Fibroblast of lung (primary cell): Measurements from ENCODE around the gene TXNDC11. TPM values are rescaled to one million over a fixed set of nuclear protein-coding genes. Genes with fewer than 3 reads are reported as not detected.

Experiments
- DNase-seq, 2 donors: peaks; one replicate each; pipeline versions ENCODE4 v3.0.0 to v3.0.0-alpha.2; 2010; ENCODE audit warnings: low read depth in 2 of 2
- H2AFZ ChIP-seq: 2 replicates; pipeline ENCODE4 v1.5.1; 2012; ENCODE audit warnings: low read length, control low read depth, inconsistent platforms
- H3K27ac ChIP-seq: 2 replicates; pipeline ENCODE4 v1.5.1; 2011; ENCODE audit warnings: low read length, control low read depth; ENCODE audit not compliant: insufficient read depth
- H3K27me3 ChIP-seq: 2 replicates; pipeline ENCODE4 v1.5.1; 2011; ENCODE audit warnings: mild to moderate bottlenecking, low read length; ENCODE audit not compliant: control insufficient read depth, insufficient read depth
- H3K36me3 ChIP-seq: 2 replicates; pipeline ENCODE4 v1.5.1; 2011; ENCODE audit warnings: low read length; ENCODE audit not compliant: control insufficient read depth, insufficient read depth
- H3K4me1 ChIP-seq: 2 replicates; pipeline ENCODE4 v1.5.1; 2011; ENCODE audit warnings: low read length; ENCODE audit not compliant: control insufficient read depth, insufficient read depth; ENCODE audit errors: extremely low read depth
- H3K4me2 ChIP-seq: 2 replicates; pipeline ENCODE4 v1.5.1; 2011; ENCODE audit warnings: low read length, control low read depth; ENCODE audit not compliant: insufficient read depth; ENCODE audit errors: extremely low read depth
- H3K4me3 ChIP-seq, 4 experiments: fragments of 200-600 bp in 1 of 4; sonication (generic) in 1 of 4; replicated peaks in 1 of 4; 2 replicates each; pipeline ENCODE4 v1.5.1; 2011 to 2016; ENCODE audit warnings: low read length in 4 of 4, low read depth in 3 of 4, mild to moderate bottlenecking in 3 of 4, control low read depth in 2 of 4, inconsistent platforms in 1 of 4, mixed read lengths in 1 of 4; ENCODE audit not compliant: insufficient read depth in 1 of 4; ENCODE audit errors: control extremely low read depth in 1 of 4
- H3K79me2 ChIP-seq: 2 replicates; pipeline ENCODE4 v1.5.1; 2012; ENCODE audit warnings: mild to moderate bottlenecking, low read length, inconsistent platforms; ENCODE audit not compliant: control insufficient read depth, insufficient read depth
- H3K9ac ChIP-seq: 2 replicates; pipeline ENCODE4 v1.5.1; 2011; ENCODE audit warnings: mild to moderate bottlenecking, low read length, control low read depth; ENCODE audit not compliant: insufficient read depth
- H3K9me3 ChIP-seq: 2 replicates; pipeline ENCODE4 v1.5.1; 2012; ENCODE audit warnings: low read depth, low read length; ENCODE audit not compliant: control insufficient read depth, insufficient read depth
- H4K20me1 ChIP-seq: 2 replicates; pipeline ENCODE4 v1.5.1; 2011; ENCODE audit warnings: low read length; ENCODE audit not compliant: control insufficient read depth, insufficient read depth; ENCODE audit errors: extremely low read depth
- CTCF ChIP-seq, 2 donors: IDR thresholded peaks in 1 of 2; conservative IDR thresholded peaks in 1 of 2; 1 replicate in 1 of 2; 2 replicates in 1 of 2; pipeline ENCODE4 v1.5.1; 2011 to 2012; ENCODE audit warnings: low read length in 2 of 2, control low read depth in 1 of 2, inconsistent platforms in 1 of 2, low read depth in 1 of 2, mild to moderate bottlenecking in 1 of 2
- EZH2 ChIP-seq: IDR thresholded peaks from 2 replicates; pipeline ENCODE4 v1.5.1; 2012; ENCODE audit warnings: low read length, control low read depth, mild to moderate bottlenecking; ENCODE audit errors: missing control alignments
- polyA plus RNA-seq, 2 donors: library from polyadenylated mRNA; depleted of rRNA in 1 of 2; stranded (reverse) in 1 of 2; unstranded in 1 of 2; fragments of >200 nt; gene quantifications; 2 replicates each; pipeline ENCODE4 v1.2.1, GENCODE V29; 2011 to 2012; ENCODE audit warnings: missing spikeins in 1 of 2
- total RNA-seq: library from RNA; depleted of rRNA; stranded (reverse); fragments of >200 nt; gene quantifications from 2 replicates; pipeline ENCODE4 v1.2.1, GENCODE V29; 2014

TXNDC11 gene
- total and polyA plus RNA-seq, 2 donors (not counting 1 experiment from before 2014, with no cell fraction given) = 26.8 to 46.2 TPM

- Histone ChIP-seq H3K27ac (peak overlapping the region; percentile 37), H3K4me1 (peaks cover 33% of the 10 kb centered on the region), H3K4me3 (no peak overlapping the region), H3K9ac (no peak overlapping the region), H3K79me2 (no peaks in the 10 kb centered on the region), H3K27me3 (no peaks in the 10 kb centered on the region), H3K36me3 (peaks cover 16% of the 10 kb centered on the region), H4K20me1 (no peaks in the 10 kb centered on the region), H3K4me2 (no peak overlapping the region), H3K9me3 (no peaks in the 10 kb centered on the region), H2AFZ (no peak overlapping the region)
- DNase-seq = no peak
- TF ChIP-seq EZH2 (no peak), CTCF (conservative IDR thresholded peaks at IDR 0.05 in 1 of 2, IDR thresholded peaks at IDR 0.05 in 1 of 2; ENCODE audit: low read depth in 1 of 2, low read length in 2 of 2) (no peak)
Observed at GRCh38 chr16:11681976-11682654, 60.5 kb downstream of the TXNDC11 start.

GRCh38 chr16:11681556-11681955 lies 61.1 kb downstream of the TXNDC11 start:
- H3K4me1 ChIP-seq = peaks cover 34% of the 10 kb centered on the region
- H4K20me1 ChIP-seq = no peaks in the 10 kb centered on the region
- TF ChIP-seq CTCF (conservative IDR thresholded peaks at IDR 0.05 in 1 of 2, IDR thresholded peaks at IDR 0.05 in 1 of 2; ENCODE audit: low read depth in 1 of 2, low read length in 2 of 2) (no peak), EZH2 (no peak)
- H3K9ac ChIP-seq = no peak overlapping the region
- H3K27ac ChIP-seq = no peak overlapping the region
- H3K9me3 ChIP-seq = no peaks in the 10 kb centered on the region
- no peaks in the 10 kb centered on the region for H3K27me3 ChIP-seq
- H3K79me2 ChIP-seq = no peaks in the 10 kb centered on the region
- peaks cover 20% of the 10 kb centered on the region for H3K36me3 ChIP-seq
- no peak overlapping the region for H3K4me3 ChIP-seq
- no peak for DNase-seq
- no peak overlapping the region for H3K4me2 ChIP-seq
- H2AFZ ChIP-seq = no peak overlapping the region

- Histone ChIP-seq H3K4me2 (no peak overlapping the region), H3K4me3 (no peak overlapping the region), H3K4me1 (peaks cover 33% of the 10 kb centered on the region), H2AFZ (no peak overlapping the region), H4K20me1 (no peaks in the 10 kb centered on the region), H3K36me3 (peaks cover 25% of the 10 kb centered on the region), H3K27me3 (no peaks in the 10 kb centered on the region), H3K27ac (no peak overlapping the region), H3K9ac (no peak overlapping the region), H3K79me2 (no peaks in the 10 kb centered on the region), H3K9me3 (no peaks in the 10 kb centered on the region)
- no peak for DNase-seq
- TF ChIP-seq CTCF (conservative IDR thresholded peaks at IDR 0.05 in 1 of 2, IDR thresholded peaks at IDR 0.05 in 1 of 2; ENCODE audit: low read depth in 1 of 2, low read length in 2 of 2) (no peak), EZH2 (no peak)
Observed at GRCh38 chr16:11679941-11680911, 62.4 kb downstream of the TXNDC11 start.
